Hair follicle dermal papilla cell (primary cell): ENCODE results near the gene SH2D1B. TPM values are rescaled to one million over a fixed set of nuclear protein-coding genes. Genes with fewer than 3 reads are reported as not detected.

Experiments
- total RNA-seq: library from RNA; depleted of rRNA; stranded (reverse); fragments of >200 nt; gene quantifications from 2 replicates; pipeline ENCODE4 v1.2.3, GENCODE V29; 2012

Gene SH2D1B
- not detected in 2 replicates for total RNA-seq

GRCh38 chr1:162412002-162412401 is at the start of gene SH2D1B:
Gene SH2D1B (minus strand): TSS chr1:162412136. CDS start chr1:162412016, 120 bp downstream.

GRCh38 chr1:162381383-162381782 is 30.6 kb downstream of the SH2D1B start, which contains the start of gene C1orf226:
Gene C1orf226 (plus strand): TSS chr1:162381728. CDS start chr1:162381902, 174 bp downstream.

GRCh38 chr1:162376691-162377090 is 35.2 kb downstream of the SH2D1B start, which contains the start of gene SPATA46:
Gene SPATA46 (minus strand): TSS chr1:162376854. CDS start chr1:162376790, 64 bp downstream.

Other genes starting within 250 kb of the SH2D1B start
- not detected in 2 replicates for gene SPATA46, start 35.3 kb downstream of the SH2D1B start, total RNA-seq
- 0.24 and 0.49 TPM in 2 replicates for gene C1orf226, start 30.4 kb downstream of the SH2D1B start, total RNA-seq
- gene UHMK1, start 85.7 kb upstream of the SH2D1B start, total RNA-seq, result 48.1 and 55.5 TPM in 2 replicates
- 94.3 and 97.9 TPM in 2 replicates for gene UAP1, start 149.6 kb upstream of the SH2D1B start, total RNA-seq
- gene DDR2, start 220.3 kb upstream of the SH2D1B start, total RNA-seq, result 472 and 517 TPM in 2 replicates